ENCODE data around the gene ADARB2.

ADARB2 gene

GRCh38 chr10:1495915-1496517, 241.3 kb downstream of the ADARB2 start:
- DNase-seq (ENCODE audit: low read depth), result no peak
- TF ChIP-seq CTCF (IDR thresholded peaks at IDR 0.05; ENCODE audit: low read depth, low read length, missing control alignments), result no peak

DNA sequence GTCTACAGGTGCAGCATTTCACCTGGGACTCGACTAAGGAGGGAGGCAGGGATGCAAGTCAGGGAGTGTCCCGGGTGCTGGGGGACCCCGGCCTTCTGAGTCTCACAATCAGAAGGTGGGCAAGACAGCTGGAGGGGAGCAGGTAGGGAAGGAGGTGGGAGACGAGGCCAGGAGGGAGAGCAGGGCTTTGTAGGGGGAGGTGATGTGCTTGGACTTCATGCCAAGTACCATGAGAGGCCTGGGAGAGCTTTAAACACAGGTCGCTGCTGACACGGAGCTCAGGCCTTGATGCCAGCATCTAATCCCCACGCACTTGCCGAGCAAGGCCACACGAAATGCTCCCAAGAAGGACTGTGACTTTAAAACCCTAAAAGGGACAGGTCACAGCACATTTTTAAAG, 244.7 kb downstream of the ADARB2 start:
- no peak for DNase-seq (ENCODE audit: low read depth)
- H3K4me3 ChIP-seq (ENCODE audit: low read depth, low read length), result no peak overlapping the region
- no peak for TF ChIP-seq CTCF (IDR thresholded peaks at IDR 0.05; ENCODE audit: low read depth, low read length, missing control alignments)

More at GRCh38 chr10:1495915-1496517, 241.3 kb downstream of the ADARB2 start:
- H3K4me3 ChIP-seq (ENCODE audit: low read depth, low read length), result no peak overlapping the region

- H3K4me3 ChIP-seq (ENCODE audit: low read depth, low read length), result no peak overlapping the region
- no peak for DNase-seq (ENCODE audit: low read depth)
- no peak for TF ChIP-seq CTCF (IDR thresholded peaks at IDR 0.05; ENCODE audit: low read depth, low read length, missing control alignments)
These were observed 245.4 kb downstream of the ADARB2 start for GRCh38 chr10:1491901-1492300.

- DNase-seq (ENCODE audit: low read depth), result no peak
- H3K4me3 ChIP-seq (ENCODE audit: low read depth, low read length), result no peak overlapping the region; the same call in 1 of the 2 replicates
- TF ChIP-seq CTCF (IDR thresholded peaks at IDR 0.05; ENCODE audit: low read depth, low read length, missing control alignments), result no peak
These were observed 247.5 kb downstream of the ADARB2 start for GRCh38 chr10:1489801-1490200.

DNA sequence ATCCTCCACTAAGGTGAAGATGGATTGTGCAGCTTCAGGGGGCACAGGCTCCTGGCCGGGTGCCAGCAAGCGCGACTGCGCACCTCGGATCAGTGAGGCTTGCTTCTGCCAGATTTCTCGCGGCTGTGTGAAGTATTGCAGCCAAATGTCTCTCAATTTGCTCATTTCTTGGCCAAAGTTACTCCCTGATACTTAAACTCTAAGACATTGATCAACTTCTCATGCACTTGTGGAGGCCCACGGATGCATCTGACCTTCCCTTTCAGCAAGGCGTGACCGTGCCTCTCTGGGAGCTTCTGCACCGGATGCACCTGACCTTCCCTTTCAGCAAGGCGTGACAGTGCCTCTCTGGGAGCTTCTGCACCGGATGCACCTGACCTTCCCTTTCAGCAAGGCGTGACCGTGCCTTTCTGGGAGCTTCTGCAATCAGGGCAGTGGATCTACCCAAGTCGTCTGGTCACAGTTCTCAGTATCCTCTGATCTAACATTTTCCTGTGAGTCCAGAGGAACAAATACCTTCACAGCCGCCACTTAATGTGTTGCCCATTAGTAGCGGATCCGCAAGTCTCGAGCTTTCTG, 248.3 kb downstream of the ADARB2 start:
- DNase-seq (ENCODE audit: low read depth), result peak; percentile 77
- H3K4me3 ChIP-seq (ENCODE audit: low read depth, low read length), result peak overlapping the region; percentile 32; the same call in 1 of the 2 replicates
- TF ChIP-seq CTCF (IDR thresholded peaks at IDR 0.05; ENCODE audit: low read depth, low read length, missing control alignments), result no peak

GRCh38 chr10:1486841-1487687, 250.3 kb downstream of the ADARB2 start:
- TF ChIP-seq CTCF (IDR thresholded peaks at IDR 0.05; ENCODE audit: low read depth, low read length, missing control alignments), result no peak
- no peak for DNase-seq (ENCODE audit: low read depth)
- no peak overlapping the region for H3K4me3 ChIP-seq (ENCODE audit: low read depth, low read length)

Measured in GM12864 (cell line).